GM18508 (cell line): ENCODE measurements around the gene TBL3.
"Not testable (repeated sequence)": the region's sequence is repeated elsewhere in the genome, so short reads cannot be mapped to it uniquely, and the experiment has no call there.

Experiments
- ATAC-seq: cut with Tn5 transposase; IDR thresholded peaks from one replicate; pipeline ENCODE4 v1.9.1; 2021; ENCODE audit warnings: moderate number of reproducible peaks; ENCODE audit not compliant: insufficient read depth, unreplicated experiment

TBL3 gene

DNA sequence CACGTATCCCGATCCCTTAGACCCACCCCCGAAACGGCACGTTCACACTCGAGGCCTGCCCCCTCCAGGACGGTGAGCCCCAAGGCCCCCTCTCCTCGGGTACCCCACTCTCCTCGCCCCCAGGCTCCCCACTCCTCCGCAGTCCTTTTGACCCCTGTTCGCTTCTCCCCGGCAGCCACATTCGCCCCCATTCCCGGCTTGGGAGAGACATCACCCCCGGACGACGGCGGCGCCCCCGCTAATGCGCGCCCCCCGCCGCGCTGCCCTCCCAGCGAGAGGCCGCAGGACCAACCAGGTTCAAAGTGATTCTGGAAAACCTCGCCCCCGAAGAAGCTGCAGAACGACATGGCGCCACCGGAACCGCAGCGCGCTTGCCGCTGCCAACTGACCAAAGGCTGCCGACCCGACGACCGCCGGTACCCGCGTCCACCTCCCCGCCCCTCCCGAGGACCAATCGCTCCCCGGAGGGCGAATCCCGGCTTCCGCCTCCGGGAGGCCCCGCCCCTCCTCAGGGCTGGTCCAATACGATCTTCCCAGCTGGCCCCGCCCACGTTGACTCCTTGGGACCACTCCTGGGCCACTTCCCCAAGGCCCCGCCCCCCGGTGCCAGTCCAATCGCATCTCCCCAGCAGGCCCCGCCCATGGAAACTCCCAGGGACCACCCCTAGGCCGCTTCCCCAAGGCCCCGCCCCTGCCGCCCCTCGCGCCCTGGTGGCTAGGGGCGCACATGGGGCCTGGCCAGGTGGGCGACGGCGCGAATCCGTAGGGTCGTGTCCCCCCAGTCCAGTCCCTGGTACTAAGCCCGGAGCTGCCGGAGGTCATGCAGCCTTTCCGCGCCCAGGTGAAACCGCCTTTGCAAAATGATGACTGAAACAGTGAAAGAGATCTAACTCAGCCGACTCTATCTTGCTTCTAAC, 28.8 kb upstream of the TBL3 start, which contains the start of gene MSRB1:
MSRB1 (minus strand) TSS at position 390 of the 917 bp plus-strand sequence; CDS start at position 347, 43 bp downstream.
- peak; percentile 50 for ATAC-seq

- no peak for ATAC-seq
These were observed 27.1 kb upstream of the TBL3 start for GRCh38 chr16:1944612-1945199.

DNA sequence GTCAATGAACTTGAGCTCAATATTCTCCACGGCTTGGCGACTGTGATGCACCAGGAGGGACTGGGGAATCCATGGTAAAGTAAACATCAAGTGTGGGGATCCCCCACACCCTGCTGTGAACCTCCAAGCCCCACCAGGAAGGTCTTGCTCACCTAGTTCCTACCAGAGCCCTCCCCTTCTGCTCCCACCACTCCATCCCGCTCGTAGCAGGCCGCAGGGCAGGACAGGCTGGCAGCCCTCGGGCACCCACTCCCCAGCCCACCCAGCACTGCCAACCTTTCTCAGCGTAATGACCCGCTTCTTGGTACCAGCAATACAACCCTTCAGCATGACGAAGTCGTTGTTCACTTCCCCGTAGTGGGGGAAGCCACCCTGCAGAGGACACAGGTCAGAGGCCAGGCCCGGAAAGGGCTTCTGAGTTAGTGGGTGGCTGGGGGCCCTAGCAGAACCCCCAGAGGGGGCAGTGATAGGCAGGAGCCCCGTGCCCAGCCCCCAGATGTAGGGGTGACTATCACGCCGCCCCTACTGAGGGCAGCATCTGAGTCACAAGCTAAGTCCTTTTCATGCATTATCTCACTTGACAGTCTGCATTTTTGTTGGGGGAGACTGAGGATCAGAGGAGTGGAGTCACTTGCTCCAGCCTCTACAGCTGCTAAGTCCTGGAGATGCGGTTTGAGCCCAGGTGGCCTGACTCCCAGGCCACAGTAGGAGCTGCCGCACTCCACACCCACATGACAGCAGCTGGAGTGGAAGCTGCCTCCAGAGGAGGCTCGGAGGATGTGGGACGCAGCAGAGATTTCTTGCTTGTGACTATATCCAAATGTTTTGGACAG, 26.1 kb upstream of the TBL3 start:
- no peak for ATAC-seq

DNA sequence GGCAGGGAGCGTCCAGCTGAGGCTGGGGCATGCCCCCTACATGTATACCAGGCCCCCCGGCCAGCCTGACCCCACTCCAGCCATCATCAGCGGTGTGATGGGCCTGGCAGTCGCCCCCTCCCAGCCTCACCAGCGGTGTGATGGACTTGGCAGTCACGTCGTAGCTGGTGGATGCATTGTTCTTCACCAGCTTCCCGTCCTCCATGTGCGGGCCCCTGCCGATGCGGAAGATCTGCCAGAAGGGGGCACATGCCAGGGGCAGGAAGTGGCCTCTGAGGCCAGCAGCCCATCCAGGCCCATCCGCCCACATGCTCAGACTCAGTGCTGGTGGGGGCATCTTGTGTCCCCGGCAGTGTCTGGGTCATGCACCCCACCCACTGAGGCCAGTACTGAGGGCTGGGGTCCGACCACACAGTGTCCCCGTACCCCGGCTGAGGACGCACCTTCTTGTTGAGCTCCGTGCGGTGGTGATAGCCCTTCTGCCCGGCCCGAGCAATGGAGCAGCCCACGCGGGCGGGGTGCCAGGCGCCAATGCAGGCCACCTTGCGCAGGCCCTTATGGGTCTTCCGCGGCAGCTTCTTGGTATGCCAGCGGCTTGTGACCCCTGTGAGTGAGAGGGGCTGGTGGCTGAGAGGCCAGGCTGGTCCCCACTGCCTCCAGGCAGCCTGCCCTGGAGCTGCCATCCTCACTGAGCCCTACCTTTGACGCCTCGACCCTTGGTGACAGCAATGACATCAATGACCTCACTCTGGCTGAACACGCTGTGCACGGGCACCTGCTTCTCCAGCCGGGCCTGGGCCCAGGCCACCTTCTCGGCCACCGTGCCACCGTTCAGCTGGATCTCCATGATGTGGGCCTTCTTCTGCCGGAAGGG, 25.1 kb upstream of the TBL3 start:
- no peak for ATAC-seq

DNA sequence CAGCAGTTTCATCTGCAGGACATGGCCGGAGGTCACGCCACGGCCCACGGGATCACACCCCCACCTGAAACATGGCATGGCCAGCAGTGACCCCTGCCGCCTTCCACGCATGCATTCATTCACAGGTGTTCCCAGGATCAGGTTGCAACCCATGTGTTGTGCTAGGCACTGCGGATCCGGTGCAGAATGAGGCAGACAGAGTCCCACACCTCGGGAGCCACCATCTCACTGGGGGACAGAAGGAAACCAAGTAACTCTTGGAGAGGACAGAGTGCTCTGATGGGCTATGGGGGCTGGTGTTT, 24.5 kb upstream of the TBL3 start:
- no peak for ATAC-seq

DNA sequence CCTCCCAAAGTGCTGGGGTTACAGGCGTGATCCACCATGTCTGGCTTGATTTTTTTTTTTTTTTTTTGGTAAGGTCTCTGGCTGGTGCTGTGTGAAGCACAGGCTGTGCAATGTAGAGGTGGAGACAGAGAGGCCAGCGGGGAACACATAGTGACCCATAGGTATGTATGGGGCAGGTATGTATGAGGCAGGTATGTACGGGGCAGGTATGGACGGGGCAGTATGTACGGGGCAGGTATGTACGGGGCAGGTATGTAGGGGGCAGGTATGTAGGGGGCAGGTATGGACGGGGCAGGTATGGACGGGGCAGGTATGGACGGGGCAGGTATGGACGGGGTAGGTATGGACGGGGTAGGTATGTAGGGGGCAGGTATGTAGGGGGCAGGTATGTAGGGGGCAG, 22.3 kb upstream of the TBL3 start:
- ATAC-seq, result no peak

- ATAC-seq, result no peak
These were observed 21.8 kb upstream of the TBL3 start for GRCh38 chr16:1950047-1950446.

- no peak for ATAC-seq
These were observed 21.3 kb upstream of the TBL3 start for GRCh38 chr16:1950559-1950958.

GRCh38 chr16:1953734-1954133, 18.1 kb upstream of the TBL3 start:
- no peak for ATAC-seq

DNA sequence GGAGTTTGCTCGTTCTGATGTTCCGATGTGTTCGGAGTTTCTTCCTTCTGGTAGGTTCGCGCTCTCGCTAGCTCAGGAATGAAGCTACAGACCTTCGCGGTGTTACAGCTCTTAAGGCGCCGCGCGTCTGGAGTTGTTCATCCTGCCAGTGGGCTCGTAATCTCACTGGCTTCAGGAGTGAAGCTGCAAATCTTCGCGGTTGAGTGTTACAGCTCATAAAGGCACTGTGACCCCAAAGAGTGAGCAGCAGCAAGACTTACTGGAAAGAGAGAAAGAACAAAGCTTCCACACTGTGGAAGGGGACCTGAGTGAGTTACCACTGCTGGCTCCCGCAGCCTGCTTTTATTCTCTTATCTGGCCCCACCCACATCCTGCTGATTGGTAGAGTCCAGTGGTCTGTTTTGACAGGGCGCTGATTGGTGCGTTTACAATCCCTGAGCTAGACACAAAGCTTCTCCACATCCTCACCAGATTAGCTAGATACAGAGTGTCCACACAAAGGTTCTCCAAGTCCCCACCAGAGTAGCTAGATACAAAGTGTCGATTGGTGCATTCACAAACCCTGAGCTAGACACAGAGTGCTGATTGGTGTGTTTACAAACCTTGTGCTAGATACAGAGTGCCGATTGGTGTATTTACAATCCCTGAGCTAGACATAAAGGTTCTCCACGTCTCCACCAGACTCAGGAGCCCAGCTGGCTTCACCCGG, 14.3 kb upstream of the TBL3 start:
- not testable (repeated sequence) for ATAC-seq

DNA sequence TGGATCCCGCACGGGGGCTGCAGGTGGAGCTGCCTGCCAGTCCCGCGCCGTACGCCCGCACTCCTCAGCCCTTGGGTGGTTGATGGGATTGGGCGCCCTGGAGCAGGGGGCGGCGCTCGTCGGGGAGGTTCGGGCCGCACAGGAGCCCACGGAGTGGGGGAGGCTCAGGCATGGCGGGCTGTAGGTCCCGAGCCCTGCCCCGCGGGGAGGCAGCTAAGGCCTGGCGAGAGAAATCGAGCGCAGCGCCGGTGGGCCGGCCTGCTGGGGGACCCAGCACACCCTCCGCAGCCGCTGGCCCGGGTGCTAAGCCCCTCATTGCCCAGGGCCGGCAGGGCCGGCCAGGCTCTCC, 13.7 kb upstream of the TBL3 start:
- not testable (repeated sequence) for ATAC-seq

DNA sequence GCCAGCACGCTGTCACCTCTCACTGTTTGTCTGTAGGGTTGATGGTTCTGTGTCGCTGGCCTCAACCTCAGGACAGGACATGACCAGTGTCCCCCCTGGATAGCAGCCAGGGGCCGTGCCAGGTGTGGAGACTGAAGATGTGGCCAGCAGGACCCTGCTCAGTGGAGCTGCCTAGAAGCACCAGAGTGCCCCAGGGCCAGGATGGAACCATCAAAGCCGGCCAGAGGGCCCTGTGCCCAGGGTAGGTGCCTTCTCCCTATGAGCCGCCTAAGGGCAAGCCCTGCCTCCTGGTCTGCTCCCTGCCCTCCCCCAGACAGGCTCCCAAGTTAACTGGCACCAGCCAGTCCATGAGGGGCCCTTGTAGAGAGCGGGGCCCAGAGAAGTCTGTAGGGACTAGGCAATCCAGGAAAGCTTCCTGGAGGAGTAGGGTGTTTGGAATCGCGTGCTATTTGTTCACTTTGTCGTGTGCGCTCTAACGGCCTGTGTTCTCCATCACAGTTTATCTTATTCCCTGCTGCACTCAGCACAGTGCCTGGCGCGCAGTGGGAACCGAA, 13.1 kb upstream of the TBL3 start:
- no peak for ATAC-seq

GRCh38 chr16:1959269-1960039, 12.4 kb upstream of the TBL3 start, which contains the start of gene NDUFB10:
Gene NDUFB10 (plus strand): TSS chr16:1959538. CDS start chr16:1959625, 87 bp downstream.
- no peak for ATAC-seq

DNA sequence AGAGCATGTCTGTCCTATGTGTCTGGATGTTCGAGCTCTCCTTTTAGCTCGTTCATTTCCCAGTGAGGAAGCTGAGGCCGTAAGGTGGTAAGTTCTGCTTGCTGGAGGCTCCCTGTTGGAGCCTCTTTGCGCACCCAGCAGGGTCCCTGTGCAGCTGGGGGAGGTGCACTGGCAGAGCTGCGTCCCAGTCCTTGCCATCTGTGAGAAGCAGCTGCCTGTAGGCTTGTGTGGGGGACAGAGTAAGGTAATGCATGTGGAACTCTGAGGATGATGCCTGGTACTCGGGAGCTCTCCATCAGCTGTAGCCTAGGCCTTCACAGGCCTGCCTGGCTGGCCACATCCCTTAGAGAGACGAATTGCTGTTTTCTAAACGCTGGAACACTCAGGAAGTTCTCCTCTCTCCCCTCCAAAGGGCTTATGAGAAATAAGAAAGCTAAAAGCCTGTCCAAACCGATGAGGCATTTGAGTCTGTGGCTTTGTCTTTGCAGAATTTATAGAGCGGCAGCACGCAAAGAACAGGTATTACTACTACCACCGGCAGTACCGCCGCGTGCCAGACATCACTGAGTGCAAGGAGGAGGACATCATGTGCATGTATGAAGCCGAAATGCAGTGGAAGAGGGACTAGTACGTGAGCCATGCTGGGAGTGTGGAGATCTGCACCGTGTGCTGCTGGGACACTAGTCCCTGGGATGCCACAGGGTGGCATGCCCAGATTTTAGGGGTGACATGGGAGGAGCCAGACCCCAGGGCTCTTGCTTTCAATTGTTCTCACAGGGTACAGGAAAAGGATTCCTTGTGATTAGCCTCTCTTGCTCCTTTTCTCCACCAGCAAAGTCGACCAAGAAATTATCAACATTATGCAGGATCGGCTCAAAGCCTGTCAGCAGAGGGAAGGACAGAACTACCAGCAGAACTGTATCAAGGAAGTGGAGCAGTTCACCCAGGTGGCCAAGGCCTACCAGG, 10.9 kb upstream of the TBL3 start:
- ATAC-seq, result no peak

DNA sequence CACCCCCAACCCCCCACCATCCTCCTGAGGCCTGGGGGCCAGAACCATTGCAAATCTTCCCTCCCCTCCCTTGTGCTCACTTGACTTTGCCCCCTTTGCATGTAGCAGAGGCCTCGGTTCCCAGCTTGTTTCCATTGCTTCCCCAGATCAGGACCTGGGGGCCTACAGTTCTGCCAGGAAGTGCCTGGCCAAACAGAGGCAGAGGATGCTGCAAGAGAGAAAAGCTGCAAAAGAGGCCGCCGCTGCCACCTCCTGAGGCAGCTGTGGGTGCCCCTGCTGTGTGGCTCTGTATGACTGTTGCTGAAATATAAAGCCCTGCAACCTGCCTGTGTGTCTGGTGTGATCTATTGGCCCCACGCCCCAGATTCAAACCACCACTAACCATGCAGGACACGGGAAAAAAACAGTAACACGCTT, 10.2 kb upstream of the TBL3 start:
- no peak for ATAC-seq

DNA sequence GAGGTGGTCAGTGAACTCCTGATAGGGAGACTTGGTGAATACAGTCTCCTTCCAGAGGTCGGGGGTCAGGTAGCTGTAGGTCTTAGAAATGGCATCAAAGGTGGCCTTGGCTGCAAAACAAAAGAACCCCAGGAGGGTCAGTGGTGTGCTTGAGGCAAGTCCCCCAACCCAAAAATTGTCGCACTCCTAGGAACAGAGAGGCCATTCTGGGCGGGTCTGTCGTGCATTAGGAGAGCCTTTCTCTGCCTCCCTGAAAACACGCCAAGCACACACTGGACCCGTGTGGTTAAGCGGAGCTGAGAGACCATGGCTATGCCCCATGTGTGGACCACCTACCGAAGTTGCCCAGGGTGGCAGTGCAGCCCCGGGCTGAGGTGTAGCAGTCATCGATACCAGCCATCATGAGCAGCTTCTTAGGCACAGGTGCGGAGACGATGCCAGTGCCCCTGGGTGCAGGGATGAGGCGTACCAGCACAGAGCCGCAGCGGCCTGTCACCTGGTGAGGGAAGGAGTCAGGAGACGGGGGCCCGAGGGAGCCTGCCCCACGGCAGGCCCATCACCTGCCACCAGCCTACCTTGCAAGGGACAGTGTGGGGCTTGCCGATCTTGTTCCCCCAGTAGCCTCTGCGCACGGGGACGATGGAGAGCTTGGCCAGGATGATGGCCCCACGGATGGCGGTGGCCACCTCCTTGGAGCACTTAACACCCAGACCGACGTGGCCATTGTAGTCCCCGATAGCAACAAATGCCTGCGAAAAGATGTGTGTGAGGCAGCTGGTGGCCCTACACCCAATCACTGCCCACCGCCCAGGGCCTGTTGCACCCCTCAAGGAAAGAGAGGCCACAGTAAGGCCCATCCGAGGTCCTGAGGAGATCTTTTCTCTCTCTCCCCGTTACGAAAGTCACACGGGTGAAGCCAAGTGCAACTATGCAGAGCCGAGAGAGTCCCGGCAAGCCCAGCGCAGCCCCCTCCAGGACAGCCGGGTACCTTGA, 9.4 kb upstream of the TBL3 start:
- ATAC-seq, result not testable (repeated sequence)
